ENCODE data around the gene ZER1. TPM values are rescaled to one million over a fixed set of nuclear protein-coding genes. Genes with fewer than 3 reads are reported as not detected.

The ZER1 gene
- total and polyA plus RNA-seq, 2 of the 8 experiments (the other 6 are each of a cell fraction or from before 2014, with no cell fraction given), result 20.5 to 26.6 TPM

DNA sequence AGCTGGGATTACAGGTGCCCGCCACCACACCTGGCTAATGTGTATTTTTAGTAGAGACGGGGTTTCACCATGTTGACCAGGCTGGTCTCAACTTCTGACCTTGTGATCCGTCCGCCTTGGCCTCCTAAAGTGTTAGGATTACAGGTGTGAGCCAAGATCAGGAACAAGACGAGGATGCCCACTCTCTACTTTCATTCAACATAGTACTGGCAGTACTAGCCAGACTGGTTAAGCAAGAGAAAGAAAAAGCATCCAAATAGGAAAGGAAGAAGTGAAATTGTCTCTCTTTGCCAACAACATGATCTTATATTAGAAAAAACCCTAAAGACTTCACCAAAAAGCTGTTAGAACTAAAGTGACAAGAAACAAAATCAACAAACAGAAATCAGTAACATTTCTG lies 39.1 kb upstream of the ZER1 start (continued):
- TF ChIP-seq, protein P1, sequence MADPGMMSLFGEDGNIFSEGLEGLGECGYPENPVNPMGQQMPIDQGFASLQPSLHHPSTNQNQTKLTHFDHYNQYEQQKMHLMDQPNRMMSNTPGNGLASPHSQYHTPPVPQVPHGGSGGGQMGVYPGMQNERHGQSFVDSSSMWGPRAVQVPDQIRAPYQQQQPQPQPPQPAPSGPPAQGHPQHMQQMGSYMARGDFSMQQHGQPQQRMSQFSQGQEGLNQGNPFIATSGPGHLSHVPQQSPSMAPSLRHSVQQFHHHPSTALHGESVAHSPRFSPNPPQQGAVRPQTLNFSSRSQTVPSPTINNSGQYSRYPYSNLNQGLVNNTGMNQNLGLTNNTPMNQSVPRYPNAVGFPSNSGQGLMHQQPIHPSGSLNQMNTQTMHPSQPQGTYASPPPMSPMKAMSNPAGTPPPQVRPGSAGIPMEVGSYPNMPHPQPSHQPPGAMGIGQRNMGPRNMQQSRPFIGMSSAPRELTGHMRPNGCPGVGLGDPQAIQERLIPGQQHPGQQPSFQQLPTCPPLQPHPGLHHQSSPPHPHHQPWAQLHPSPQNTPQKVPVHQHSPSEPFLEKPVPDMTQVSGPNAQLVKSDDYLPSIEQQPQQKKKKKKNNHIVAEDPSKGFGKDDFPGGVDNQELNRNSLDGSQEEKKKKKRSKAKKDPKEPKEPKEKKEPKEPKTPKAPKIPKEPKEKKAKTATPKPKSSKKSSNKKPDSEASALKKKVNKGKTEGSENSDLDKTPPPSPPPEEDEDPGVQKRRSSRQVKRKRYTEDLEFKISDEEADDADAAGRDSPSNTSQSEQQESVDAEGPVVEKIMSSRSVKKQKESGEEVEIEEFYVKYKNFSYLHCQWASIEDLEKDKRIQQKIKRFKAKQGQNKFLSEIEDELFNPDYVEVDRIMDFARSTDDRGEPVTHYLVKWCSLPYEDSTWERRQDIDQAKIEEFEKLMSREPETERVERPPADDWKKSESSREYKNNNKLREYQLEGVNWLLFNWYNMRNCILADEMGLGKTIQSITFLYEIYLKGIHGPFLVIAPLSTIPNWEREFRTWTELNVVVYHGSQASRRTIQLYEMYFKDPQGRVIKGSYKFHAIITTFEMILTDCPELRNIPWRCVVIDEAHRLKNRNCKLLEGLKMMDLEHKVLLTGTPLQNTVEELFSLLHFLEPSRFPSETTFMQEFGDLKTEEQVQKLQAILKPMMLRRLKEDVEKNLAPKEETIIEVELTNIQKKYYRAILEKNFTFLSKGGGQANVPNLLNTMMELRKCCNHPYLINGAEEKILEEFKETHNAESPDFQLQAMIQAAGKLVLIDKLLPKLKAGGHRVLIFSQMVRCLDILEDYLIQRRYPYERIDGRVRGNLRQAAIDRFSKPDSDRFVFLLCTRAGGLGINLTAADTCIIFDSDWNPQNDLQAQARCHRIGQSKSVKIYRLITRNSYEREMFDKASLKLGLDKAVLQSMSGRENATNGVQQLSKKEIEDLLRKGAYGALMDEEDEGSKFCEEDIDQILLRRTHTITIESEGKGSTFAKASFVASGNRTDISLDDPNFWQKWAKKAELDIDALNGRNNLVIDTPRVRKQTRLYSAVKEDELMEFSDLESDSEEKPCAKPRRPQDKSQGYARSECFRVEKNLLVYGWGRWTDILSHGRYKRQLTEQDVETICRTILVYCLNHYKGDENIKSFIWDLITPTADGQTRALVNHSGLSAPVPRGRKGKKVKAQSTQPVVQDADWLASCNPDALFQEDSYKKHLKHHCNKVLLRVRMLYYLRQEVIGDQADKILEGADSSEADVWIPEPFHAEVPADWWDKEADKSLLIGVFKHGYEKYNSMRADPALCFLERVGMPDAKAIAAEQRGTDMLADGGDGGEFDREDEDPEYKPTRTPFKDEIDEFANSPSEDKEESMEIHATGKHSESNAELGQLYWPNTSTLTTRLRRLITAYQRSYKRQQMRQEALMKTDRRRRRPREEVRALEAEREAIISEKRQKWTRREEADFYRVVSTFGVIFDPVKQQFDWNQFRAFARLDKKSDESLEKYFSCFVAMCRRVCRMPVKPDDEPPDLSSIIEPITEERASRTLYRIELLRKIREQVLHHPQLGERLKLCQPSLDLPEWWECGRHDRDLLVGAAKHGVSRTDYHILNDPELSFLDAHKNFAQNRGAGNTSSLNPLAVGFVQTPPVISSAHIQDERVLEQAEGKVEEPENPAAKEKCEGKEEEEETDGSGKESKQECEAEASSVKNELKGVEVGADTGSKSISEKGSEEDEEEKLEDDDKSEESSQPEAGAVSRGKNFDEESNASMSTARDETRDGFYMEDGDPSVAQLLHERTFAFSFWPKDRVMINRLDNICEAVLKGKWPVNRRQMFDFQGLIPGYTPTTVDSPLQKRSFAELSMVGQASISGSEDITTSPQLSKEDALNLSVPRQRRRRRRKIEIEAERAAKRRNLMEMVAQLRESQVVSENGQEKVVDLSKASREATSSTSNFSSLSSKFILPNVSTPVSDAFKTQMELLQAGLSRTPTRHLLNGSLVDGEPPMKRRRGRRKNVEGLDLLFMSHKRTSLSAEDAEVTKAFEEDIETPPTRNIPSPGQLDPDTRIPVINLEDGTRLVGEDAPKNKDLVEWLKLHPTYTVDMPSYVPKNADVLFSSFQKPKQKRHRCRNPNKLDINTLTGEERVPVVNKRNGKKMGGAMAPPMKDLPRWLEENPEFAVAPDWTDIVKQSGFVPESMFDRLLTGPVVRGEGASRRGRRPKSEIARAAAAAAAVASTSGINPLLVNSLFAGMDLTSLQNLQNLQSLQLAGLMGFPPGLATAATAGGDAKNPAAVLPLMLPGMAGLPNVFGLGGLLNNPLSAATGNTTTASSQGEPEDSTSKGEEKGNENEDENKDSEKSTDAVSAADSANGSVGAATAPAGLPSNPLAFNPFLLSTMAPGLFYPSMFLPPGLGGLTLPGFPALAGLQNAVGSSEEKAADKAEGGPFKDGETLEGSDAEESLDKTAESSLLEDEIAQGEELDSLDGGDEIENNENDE (IDR thresholded peaks at IDR 0.05; ENCODE audit: insufficient replicate concordance, low read length), result no peak
- TF ChIP-seq KDM4A (IDR thresholded peaks at IDR 0.05; ENCODE audit: low read depth, low read length, severe bottlenecking) (no peak), SP1 (IDR thresholded peaks at IDR 0.05; ENCODE audit: low read depth, low read length) (no peak), ZNF274 (IDR thresholded peaks at IDR 0.05; ENCODE audit: borderline replicate concordance, extremely low read depth, low read length) (no peak), GABPA (IDR thresholded peaks at IDR 0.05; ENCODE audit: borderline replicate concordance, insufficient read depth, low read length) (no peak), CREB1 (IDR thresholded peaks at IDR 0.05) (no peak), BACH1 (IDR thresholded peaks at IDR 0.05; ENCODE audit: low read length) (no peak), JUND (IDR thresholded peaks at IDR 0.05; ENCODE audit: low read length) (no peak), PHF8 (conservative IDR thresholded peaks at IDR 0.05; ENCODE audit: low read depth, low read length) (no peak)
